A549 (cell line): ENCODE results near the gene CXCL1. TPM values are rescaled to one million over a fixed set of nuclear protein-coding genes. Genes with fewer than 3 reads are reported as not detected.

Experiments used
- ATAC-seq, 2 experiments: fragments of 200-7000 bp in 1 of 2; fragments of >200 bp in 1 of 2; cut with Nextera tagmentation in 1 of 2; cut with Tn5 transposase in 1 of 2; 3 replicates each; pipeline versions ENCODE4 v1.8.0 to v1.9.1; 2018 to 2020; ENCODE audit warnings: mild to moderate bottlenecking in 1 of 2, moderate library complexity in 1 of 2
- CTCF ChIA-PET: fragments of 300-600 bp; sonication (Branson Sonifier 250); formaldehyde crosslinking; extraction: SDS; loops from one replicate; lab custom pipeline; 2021; ENCODE audit warnings: antibody characterized with exemption, inconsistent platforms; lab: Yijun Ruan, JAX
- POLR2A ChIA-PET: fragments of 350-600 bp; formaldehyde crosslinking; extraction: SDS; loops from one replicate; lab custom pipeline; 2021; ENCODE audit warnings: antibody characterized with exemption, inconsistent platforms; lab: Yijun Ruan, JAX
- DNase-seq, 2 experiments: peaks; one replicate each; pipeline versions ENCODE4 v3.0.0 to v3.0.0-alpha.2; 2011 to 2016; ENCODE audit warnings: low read depth in 1 of 2, low spot score in 1 of 2
- FAIRE-seq: peaks from 2 replicates; lab custom pipeline; 2011; peaks lifted over from hg19 to GRCh38; lab: Jason Lieb, UNC
- H3K27ac ChIP-seq, 2 experiments: fragments of >200 bp; sonication (Bioruptor Twin); formaldehyde crosslinking; 3 replicates each; pipeline ENCODE4 v1.5.1; 2016 to 2017
- H3K4me1 ChIP-seq: fragments of >200 bp; sonication (Bioruptor Twin); formaldehyde crosslinking; 3 replicates; pipeline ENCODE4 v1.6.1; 2016
- H3K4me2 ChIP-seq: fragments of >200 bp; sonication (Bioruptor Twin); formaldehyde crosslinking; 3 replicates; pipeline ENCODE4 v1.6.1; 2016
- H3K4me3 ChIP-seq: fragments of >200 bp; sonication (Bioruptor Twin); formaldehyde crosslinking; 3 replicates; pipeline ENCODE4 v1.5.1; 2016
- H3K9me3 ChIP-seq: fragments of >200 bp; sonication (Bioruptor Twin); formaldehyde crosslinking; 3 replicates; pipeline ENCODE4 v1.6.1; 2016
- CBX2 ChIP-seq: fragments of 200-600 bp; sonication (generic); IDR thresholded peaks from 2 replicates; pipeline ENCODE4 v1.6.1; 2016; ENCODE audit warnings: low read depth, mild to moderate bottlenecking, borderline replicate concordance
- E2F6 ChIP-seq: IDR thresholded peaks from 2 replicates; pipeline ENCODE4 v1.6.1; 2012; ENCODE audit warnings: low read depth, borderline replicate concordance
- FOSB ChIP-seq: fragments of 250-450 bp; sonication (Bioruptor Pico); IDR thresholded peaks from 2 replicates; pipeline ENCODE4 v1.5.0; 2020; ENCODE audit warnings: mild to moderate bottlenecking, moderate library complexity
- FOSL2 ChIP-seq, 2 experiments: fragments of 450-650 bp in 1 of 2; fragments of >200 bp in 1 of 2; sonication (Bioruptor Twin) in 1 of 2; formaldehyde crosslinking; IDR thresholded peaks; 2 replicates each; pipeline versions ENCODE4 v1.5.0 to v1.6.1; 2016 to 2020; ENCODE audit warnings: mild to moderate bottlenecking in 1 of 2, moderate library complexity in 1 of 2
- FOXS1 ChIP-seq: fragments of 250-450 bp; sonication (Bioruptor Pico); IDR thresholded peaks from 2 replicates; pipeline ENCODE4 v1.5.0; 2020; ENCODE audit warnings: mild to moderate bottlenecking, moderate library complexity
- HEYL ChIP-seq: fragments of 250-450 bp; sonication (Bioruptor Pico); IDR thresholded peaks from 2 replicates; pipeline ENCODE4 v1.8.0; 2021; ENCODE audit warnings: mild to moderate bottlenecking, moderate library complexity
- JUN ChIP-seq, 2 experiments: fragments of >200 bp; sonication (Bioruptor Twin); formaldehyde crosslinking; IDR thresholded peaks; 2 replicates in 1 of 2; 3 replicates in 1 of 2; pipeline ENCODE4 v1.6.1; 2016 to 2017
- KDM5A ChIP-seq: fragments of 200-600 bp; sonication (generic); IDR thresholded peaks from 2 replicates; pipeline ENCODE4 v1.6.1; 2016; ENCODE audit warnings: antibody characterized with exemption, mild to moderate bottlenecking
- MAFK ChIP-seq: fragments of 450-650 bp; IDR thresholded peaks from 2 replicates; pipeline ENCODE4 v1.6.1; 2014; ENCODE audit not compliant: partially characterized antibody
- MAZ ChIP-seq: fragments of 150-350 bp; IDR thresholded peaks from 2 replicates; pipeline ENCODE4 v1.6.1; 2014; ENCODE audit warnings: antibody characterized with exemption, low read depth, low read length, borderline replicate concordance
- NR3C1 ChIP-seq: fragments of >200 bp; sonication (Bioruptor Twin); formaldehyde crosslinking; IDR thresholded peaks from 3 replicates; pipeline ENCODE4 v1.6.1; 2017
- RFX5 ChIP-seq: fragments of 450-650 bp; IDR thresholded peaks from 2 replicates; pipeline ENCODE4 v1.7.1; 2014; ENCODE audit warnings: antibody characterized with exemption, mild to moderate bottlenecking, moderate library complexity
- RNF2 ChIP-seq: fragments of 200-600 bp; sonication (generic); IDR thresholded peaks from 2 replicates; pipeline ENCODE4 v1.6.1; 2016; ENCODE audit warnings: low read depth, mild to moderate bottlenecking, antibody characterized with exemption, moderate library complexity, borderline replicate concordance
- SREBF2 ChIP-seq: fragments of 450-650 bp; IDR thresholded peaks from 2 replicates; pipeline ENCODE4 v1.6.1; 2014; ENCODE audit warnings: mild to moderate bottlenecking, moderate library complexity
- ZSCAN20 ChIP-seq: fragments of 250-450 bp; sonication (Bioruptor Pico); IDR thresholded peaks from 2 replicates; pipeline ENCODE4 v1.8.0; 2022; ENCODE audit warnings: mild to moderate bottlenecking, moderate library complexity
- WGBS: methylation state at CpG from one replicate; pipeline ENCODE4 v1.1.6; 2017; ENCODE audit errors: missing lambda C conversion rate; 5-methylcytosine and 5-hydroxymethylcytosine counted together
- polyA plus RNA-seq, 4 experiments: library from polyadenylated mRNA; depleted of rRNA in 3 of 4; stranded (reverse); fragments of >200 nt; fragmentation: RNase III in 1 of 4; extraction: RNeasy Plus Mini Kit Qiagen cat#74134 plus additional on column Dnase treatment in 1 of 4; gene quantifications; 2 replicates in 3 of 4; 3 replicates in 1 of 4; pipeline ENCODE4 v1.2.3, GENCODE V29; 2011 to 2017

CXCL1 gene
- polyA plus RNA-seq, 2 of the 4 experiments (the other 2 are of a cell fraction), result 14.9 to 20.0 TPM

DNA sequence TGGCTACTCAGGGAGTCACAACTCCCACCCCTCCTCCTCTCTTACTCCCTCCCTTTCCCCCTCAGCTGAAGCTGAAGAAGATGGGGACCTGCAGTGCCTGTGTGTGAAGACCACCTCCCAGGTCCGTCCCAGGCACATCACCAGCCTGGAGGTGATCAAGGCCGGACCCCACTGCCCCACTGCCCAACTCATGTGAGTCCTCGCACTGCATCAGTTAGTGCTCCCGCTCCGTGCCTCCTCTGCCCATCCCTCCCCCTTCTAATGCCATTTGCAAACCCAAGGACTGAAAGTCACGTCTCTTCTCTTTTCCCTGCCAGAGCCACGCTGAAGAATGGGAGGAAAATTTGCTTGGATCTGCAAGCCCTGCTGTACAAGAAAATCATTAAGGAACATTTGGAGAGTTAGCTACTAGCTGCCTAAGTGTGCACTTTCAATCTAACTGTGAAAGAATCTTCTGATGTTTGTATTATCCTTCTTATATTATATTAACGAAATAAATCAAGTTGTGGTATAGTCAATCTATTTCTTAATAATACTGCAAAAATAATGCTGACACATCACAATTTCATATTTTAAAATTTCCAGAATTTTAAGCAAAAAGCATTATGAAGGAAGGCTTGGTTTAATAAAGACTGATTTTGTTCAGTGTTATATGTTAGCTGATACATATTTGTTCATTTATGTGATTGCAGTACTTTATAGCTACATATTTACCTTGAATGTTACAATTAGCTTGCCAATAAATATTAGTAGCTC lies 15.3 kb upstream of the CXCL1 start:
- CTCF ChIA-PET, result interaction anchor here (1.0 kb wide), 1 partner anchor 124 kb away, joined by 4 read pairs; no protein-coding TSS in a partner anchor
- ATAC-seq (no peak), FAIRE-seq (no peak), DNase-seq (no peak)
- WGBS, result 75% methylated on average over 8 of the region's 8 CpGs
- POLR2A ChIA-PET, result no interaction called here
- Histone ChIP-seq H3K27ac (no peak overlapping the region), H3K4me2 (no peak overlapping the region), H3K9me3 (peaks cover 13% of the 10 kb centered on the region)
- TF ChIP-seq RFX5 (no peak), MAFK (peak; percentile 96)
- TF ChIP-seq, all 56 proteins: peak for 1
- Histone ChIP-seq H3K4me1 (no peaks in the 10 kb centered on the region), H3K4me3 (no peak overlapping the region)

- H3K9me3 ChIP-seq, result peaks cover 20% of the 10 kb centered on the region
- WGBS, result 66% methylated on average over 3 of the region's 4 CpGs
- POLR2A ChIA-PET, result no interaction called here
- H3K4me1 ChIP-seq, result no peaks in the 10 kb centered on the region
- no peak overlapping the region for H3K4me2 ChIP-seq
- DNase-seq (no peak), FAIRE-seq (no peak), ATAC-seq (no peak)
- CTCF ChIA-PET, result interaction anchor here (1.4 kb wide), 1 partner anchor 13 kb away, joined by 3 read pairs; no protein-coding TSS in a partner anchor
- H3K27ac ChIP-seq, result no peak overlapping the region
- H3K4me3 ChIP-seq, result no peak overlapping the region
- TF ChIP-seq KDM5A, result no peak
- TF ChIP-seq SREBF2, result no peak
- TF ChIP-seq E2F6, result no peak
- TF ChIP-seq FOXS1 (CRISPR knock-in tag), result no peak
These were observed 13.8 kb upstream of the CXCL1 start for GRCh38 chr4:73855406-73855805.

DNA sequence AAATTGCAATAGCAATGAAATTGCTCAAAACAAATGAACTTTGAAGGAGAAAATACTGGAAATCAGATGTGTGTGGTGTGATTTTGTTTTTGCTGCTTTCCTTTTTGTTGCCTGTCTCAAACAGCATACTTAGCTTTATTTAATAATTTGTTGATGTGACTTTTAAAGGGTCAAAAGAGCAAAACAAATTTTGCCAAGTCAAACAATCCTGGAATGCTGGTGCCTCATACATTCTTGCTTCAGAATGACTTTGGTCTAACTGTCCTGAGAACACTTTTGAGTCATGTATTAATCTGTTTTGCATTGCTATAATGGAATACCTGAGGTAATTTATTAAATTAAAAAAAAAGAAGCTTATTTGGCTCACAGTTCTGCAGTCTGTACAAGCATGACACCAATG lies 12.7 kb upstream of the CXCL1 start:
- H3K9me3 ChIP-seq, result peaks cover 20% of the 10 kb centered on the region
- H3K4me2 ChIP-seq, result peak overlapping the region; percentile 37; the same call in 1 of the 3 replicates
- no peak for FAIRE-seq
- peak overlapping the region; percentile 53 to 60; a peak in 4 of 6 replicates for H3K27ac ChIP-seq
- H3K4me3 ChIP-seq, result no peak overlapping the region
- peak in 1 of 2 experiments; percentile 40 for DNase-seq
- TF ChIP-seq FOSL2 (IDR thresholded peaks at IDR 0.05) (no peak), FOSL2 (CRISPR knock-in tag; IDR thresholded peaks at IDR 0.05) (0 out of 2 replicates have a peak, but pooled peaks have one; percentile 27), MAFK (peak; percentile 23), ZSCAN20 (no peak)
- POLR2A ChIA-PET, result interaction anchor here (0.9 kb wide), 1 partner anchor 12 kb away, joined by 3 read pairs; the partner anchor contains the start of gene CXCL1
- H3K4me1 ChIP-seq, result no peaks in the 10 kb centered on the region
- CTCF ChIA-PET, result interaction anchor here (0.6 kb wide), 1 partner anchor 128 kb away, joined by 5 read pairs; no protein-coding TSS in a partner anchor
- no peak for ATAC-seq

DNA sequence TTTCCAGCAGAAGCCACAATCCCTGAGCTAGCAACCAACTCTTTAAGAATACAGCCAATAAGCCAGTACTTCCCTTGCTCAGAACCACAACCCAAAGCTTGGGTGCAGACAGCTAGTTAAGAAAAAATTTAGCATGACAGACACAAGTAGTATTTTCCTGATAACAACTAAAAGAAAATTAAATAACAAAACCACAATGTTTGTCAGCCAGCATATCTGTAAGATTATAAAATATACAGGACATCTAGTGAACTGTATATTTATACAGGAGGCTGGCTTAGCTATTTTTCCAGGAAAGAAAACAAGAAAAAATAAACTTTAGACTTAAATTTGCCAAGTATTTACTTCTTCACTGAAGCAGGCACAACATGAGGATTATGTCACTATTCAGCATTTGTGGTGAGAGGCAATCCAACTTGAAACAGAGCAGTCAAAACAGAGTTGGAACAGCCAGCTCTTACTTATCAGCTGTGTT lies 9.5 kb upstream of the CXCL1 start:
- Histone ChIP-seq H3K4me2 (no peak overlapping the region), H3K9me3 (peaks cover 20% of the 10 kb centered on the region), H3K4me1 (no peaks in the 10 kb centered on the region), H3K27ac (no peak overlapping the region), H3K4me3 (no peak overlapping the region)
- no peak for TF ChIP-seq JUN (IDR thresholded peaks at IDR 0.05)
- no peak for TF ChIP-seq RNF2
- TF ChIP-seq MAZ, result no peak
- TF ChIP-seq CBX2, result no peak
- TF ChIP-seq NR3C1, result no peak
- TF ChIP-seq FOSB (CRISPR knock-in tag), result no peak
- no peak for TF ChIP-seq HEYL (CRISPR knock-in tag)
- DNase-seq (no peak), ATAC-seq (no peak), FAIRE-seq (no peak)
- POLR2A ChIA-PET, result no interaction called here
- CTCF ChIA-PET, result interaction anchor here (1.2 to 1.3 kb wide), 3 partner anchors 130 to 206 kb away, joined by 3 to 4 read pairs (median 3); partner anchors contain the start of gene CXCL3
